CMK (cell line): ENCODE results near the gene TBX10.
"Not testable (repeated sequence)": the region's sequence is repeated elsewhere in the genome, so short reads cannot be mapped to it uniquely, and the experiment has no call there.

Experiments used
- DNase-seq: peaks from one replicate; pipeline ENCODE4 v3.0.0-alpha.2; 2010; ENCODE audit warnings: low read depth

Gene TBX10

GRCh38 chr11:67645521-67646461 lies 6.2 kb upstream of the TBX10 start:
- no peak for DNase-seq

- no peak for DNase-seq
Measured at GRCh38 chr11:67644472-67645418, 5.2 kb upstream of the TBX10 start.

GRCh38 chr11:67644042-67644441 lies 4.5 kb upstream of the TBX10 start:
- DNase-seq, result no peak

- DNase-seq, result no peak
Measured at GRCh38 chr11:67642173-67643120, 2.9 kb upstream of the TBX10 start.

GRCh38 chr11:67641338-67642172 lies 2.0 kb upstream of the TBX10 start:
- DNase-seq, result no peak

GRCh38 chr11:67640758-67641337 lies 1.3 kb upstream of the TBX10 start:
- no peak for DNase-seq

GRCh38 chr11:67640021-67640757 lies 626 bp upstream of the TBX10 start:
- no peak for DNase-seq

GRCh38 chr11:67638535-67639437 lies 777 bp downstream of the TBX10 start:
- no peak for DNase-seq

GRCh38 chr11:67637441-67637840 lies 2.1 kb downstream of the TBX10 start:
- not testable (repeated sequence) for DNase-seq

- no peak for DNase-seq
Measured at GRCh38 chr11:67636962-67637361, 2.6 kb downstream of the TBX10 start.

GRCh38 chr11:67635231-67635521 lies 4.4 kb downstream of the TBX10 start:
- DNase-seq, result no peak

- DNase-seq, result no peak
Measured at GRCh38 chr11:67634366-67635230, 5.0 kb downstream of the TBX10 start.

GRCh38 chr11:67633758-67634365 lies 5.7 kb downstream of the TBX10 start:
- DNase-seq, result no peak

- no peak for DNase-seq
Measured at GRCh38 chr11:67632982-67633755, 6.4 kb downstream of the TBX10 start.

GRCh38 chr11:67632175-67632981 lies 7.2 kb downstream of the TBX10 start:
- DNase-seq, result no peak

- no peak for DNase-seq
Measured at GRCh38 chr11:67631853-67632174, 7.7 kb downstream of the TBX10 start.
